Kidney (tissue), 14 donors: ENCODE measurements around the gene SORCS3. TPM values are rescaled to one million over a fixed set of nuclear protein-coding genes. Genes with fewer than 3 reads are reported as not detected.

Source experiments
- DNase-seq, 5 donors: peaks; one replicate each; pipeline ENCODE4 v3.0.0-alpha.2; 2013 to 2020
- FAIRE-seq: peaks from 2 replicates; lab custom pipeline; 2012; peaks lifted over from hg19 to GRCh38; lab: Jason Lieb, UNC
- H3K27ac ChIP-seq, 2 donors: one replicate each; pipeline ENCODE4 v1.7.0; 2013; ENCODE audit warnings: low read depth in 2 of 2, low read length in 2 of 2, inconsistent platforms in 1 of 2
- H3K27me3 ChIP-seq: one replicate; pipeline ENCODE4 v1.7.1; 2013; ENCODE audit warnings: low read length, inconsistent platforms; ENCODE audit not compliant: control insufficient read depth, insufficient read depth
- H3K36me3 ChIP-seq, 3 donors: one replicate each; pipeline versions ENCODE4 v1.7.0 to v1.7.1; 2013; ENCODE audit warnings: low read length in 3 of 3, control low read depth in 1 of 3, inconsistent platforms in 1 of 3; ENCODE audit not compliant: insufficient read depth in 3 of 3, control insufficient read depth in 2 of 3
- H3K4me1 ChIP-seq, 3 donors: one replicate each; pipeline versions ENCODE4 v1.7.0 to v1.7.1; 2013; ENCODE audit warnings: low read length in 3 of 3, inconsistent platforms in 1 of 3, low read depth in 1 of 3; ENCODE audit not compliant: control insufficient read depth in 2 of 3, insufficient read depth in 2 of 3
- H3K4me3 ChIP-seq, 3 donors: one replicate each; pipeline versions ENCODE4 v1.7.0 to v1.8.1; 2013; ENCODE audit warnings: low read length in 3 of 3, control low read depth in 1 of 3, inconsistent platforms in 1 of 3
- H3K9ac ChIP-seq, 3 donors: one replicate each; pipeline versions ENCODE4 v1.7.0 to v1.7.1; 2013; ENCODE audit warnings: low read length in 3 of 3, control low read depth in 1 of 3, inconsistent platforms in 1 of 3
- H3K9me3 ChIP-seq, 3 donors: one replicate each; pipeline versions ENCODE4 v1.7.0 to v1.7.1; 2013; ENCODE audit warnings: low read length in 3 of 3, control low read depth in 1 of 3, inconsistent platforms in 1 of 3; ENCODE audit not compliant: control insufficient read depth in 2 of 3, insufficient read depth in 1 of 3
- intact Hi-C: fragments of 100-400 bp; cut with DNase I; formaldehyde crosslinking; loops from one replicate; pipeline ENCODE4 v1.11.1; 2022
- polyA plus RNA-seq: library from polyadenylated mRNA; stranded (reverse); fragments of 350-450 nt; fragmentation: Illumina TruSeq; extraction: RNeasy Lipid Tissue Mini Kit (QIAGEN cat#74804); gene quantifications from one replicate; pipeline ENCODE4 v1.2.3, GENCODE V29; 2014; ENCODE audit warnings: low read depth, low replicate concordance; ENCODE audit not compliant: insufficient read depth
- total RNA-seq: library from RNA; stranded (reverse); fragmentation: NEBNext Ultra II Directional; extraction: Animal tissue kit (Norgen Biotek cat#: 25700); gene quantifications from one replicate; pipeline ENCODE4 v1.2.1, GENCODE V29; 2021
- TF ChIP-seq, protein P1 (sequence below): IDR thresholded peaks from 3 replicates; pipeline ENCODE4 v1.5.1; 2012; ENCODE audit warnings: mild to moderate bottlenecking, moderate library complexity, borderline replicate concordance; ENCODE audit not compliant: insufficient read depth; ENCODE audit errors: extremely low read depth
- donor health status: control.
- donor health status: control.
- donor health status: control.
- donor health status: control.
- donor health status: control.
- donor health status: DM: yes; HTN: yes; CAD: no.
- donor health status: Normal renal cell carcinoma (clear cell type).

The SORCS3 gene
- total and polyA plus RNA-seq, 2 donors from 2014 or later, result 0.52 to 1.1 TPM

DNA sequence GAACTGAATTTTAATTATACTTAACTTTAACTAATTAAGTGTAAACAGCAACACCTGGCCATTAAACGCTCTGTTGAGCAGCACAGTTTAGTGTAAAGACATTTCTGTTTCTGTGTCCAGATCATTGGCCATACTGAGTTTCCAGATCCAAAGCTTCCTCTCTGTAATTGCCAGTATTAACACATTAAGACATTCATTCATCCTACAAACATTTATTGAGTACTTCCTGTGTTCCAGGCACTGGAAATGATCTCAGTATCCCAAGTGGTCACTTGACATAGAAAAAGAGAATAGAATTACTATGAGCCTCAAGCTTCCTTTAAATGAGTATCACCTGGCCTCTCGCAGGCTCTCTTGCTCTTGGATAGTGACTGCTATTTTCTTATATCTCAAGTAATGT, 618.1 kb downstream of the SORCS3 start:
- no peak overlapping the region for H3K9ac ChIP-seq
- no peak for FAIRE-seq
- no peak overlapping the region for H3K27ac ChIP-seq
- DNase-seq, result peak in 1 of 5 donors; percentile 9
- TF ChIP-seq, protein P1, sequence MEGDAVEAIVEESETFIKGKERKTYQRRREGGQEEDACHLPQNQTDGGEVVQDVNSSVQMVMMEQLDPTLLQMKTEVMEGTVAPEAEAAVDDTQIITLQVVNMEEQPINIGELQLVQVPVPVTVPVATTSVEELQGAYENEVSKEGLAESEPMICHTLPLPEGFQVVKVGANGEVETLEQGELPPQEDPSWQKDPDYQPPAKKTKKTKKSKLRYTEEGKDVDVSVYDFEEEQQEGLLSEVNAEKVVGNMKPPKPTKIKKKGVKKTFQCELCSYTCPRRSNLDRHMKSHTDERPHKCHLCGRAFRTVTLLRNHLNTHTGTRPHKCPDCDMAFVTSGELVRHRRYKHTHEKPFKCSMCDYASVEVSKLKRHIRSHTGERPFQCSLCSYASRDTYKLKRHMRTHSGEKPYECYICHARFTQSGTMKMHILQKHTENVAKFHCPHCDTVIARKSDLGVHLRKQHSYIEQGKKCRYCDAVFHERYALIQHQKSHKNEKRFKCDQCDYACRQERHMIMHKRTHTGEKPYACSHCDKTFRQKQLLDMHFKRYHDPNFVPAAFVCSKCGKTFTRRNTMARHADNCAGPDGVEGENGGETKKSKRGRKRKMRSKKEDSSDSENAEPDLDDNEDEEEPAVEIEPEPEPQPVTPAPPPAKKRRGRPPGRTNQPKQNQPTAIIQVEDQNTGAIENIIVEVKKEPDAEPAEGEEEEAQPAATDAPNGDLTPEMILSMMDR, result no peak
- H3K27me3 ChIP-seq, result no peaks in the 10 kb centered on the region
- no peak overlapping the region for H3K4me3 ChIP-seq
- H3K4me1 ChIP-seq, result no peaks in the 10 kb centered on the region
- H3K9me3 ChIP-seq, result no peaks in the 10 kb centered on the region
- H3K36me3 ChIP-seq, result no peaks in the 10 kb centered on the region
- intact Hi-C loops, result no loop called here

DNA sequence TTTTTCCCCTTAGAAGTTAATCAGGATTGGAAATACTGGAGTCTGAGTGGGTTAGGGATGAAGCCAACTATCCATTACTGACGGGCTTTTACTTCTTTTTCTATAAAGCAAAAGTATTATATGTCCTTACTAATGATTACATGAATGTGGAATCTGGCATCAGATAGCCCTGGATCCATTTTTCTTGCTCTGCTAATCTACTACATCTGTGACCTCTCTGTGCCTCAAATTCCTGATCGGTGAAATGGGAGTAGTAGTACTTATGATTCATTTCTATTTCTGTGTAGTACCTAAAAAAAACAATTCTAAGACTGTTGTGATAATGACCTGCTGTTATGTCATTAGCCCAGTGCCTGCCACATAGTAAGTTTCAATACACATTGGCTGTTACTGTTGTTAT, 621.6 kb downstream of the SORCS3 start:
- H3K9me3 ChIP-seq, result no peaks in the 10 kb centered on the region
- no peak overlapping the region for H3K27ac ChIP-seq
- TF ChIP-seq, protein P1, result no peak
- H3K27me3 ChIP-seq, result no peaks in the 10 kb centered on the region
- FAIRE-seq, result no peak
- DNase-seq, result no peak
- no peak overlapping the region for H3K4me3 ChIP-seq
- no peak overlapping the region for H3K9ac ChIP-seq
- intact Hi-C loops, result no loop called here
- H3K36me3 ChIP-seq, result no peaks in the 10 kb centered on the region
- H3K4me1 ChIP-seq, result no peaks in the 10 kb centered on the region

GRCh38 chr10:105266966-105267539, 626.0 kb downstream of the SORCS3 start:
- H3K9me3 ChIP-seq, result no peaks in the 10 kb centered on the region
- H3K9ac ChIP-seq, result no peak overlapping the region
- H3K27me3 ChIP-seq, result no peaks in the 10 kb centered on the region
- H3K36me3 ChIP-seq, result no peaks in the 10 kb centered on the region
- H3K4me3 ChIP-seq, result no peak overlapping the region
- no peaks in the 10 kb centered on the region for H3K4me1 ChIP-seq
- no peak overlapping the region for H3K27ac ChIP-seq
- FAIRE-seq (no peak), DNase-seq (no peak)
- TF ChIP-seq, protein P1, result no peak
- intact Hi-C loops, result no loop called here

DNA sequence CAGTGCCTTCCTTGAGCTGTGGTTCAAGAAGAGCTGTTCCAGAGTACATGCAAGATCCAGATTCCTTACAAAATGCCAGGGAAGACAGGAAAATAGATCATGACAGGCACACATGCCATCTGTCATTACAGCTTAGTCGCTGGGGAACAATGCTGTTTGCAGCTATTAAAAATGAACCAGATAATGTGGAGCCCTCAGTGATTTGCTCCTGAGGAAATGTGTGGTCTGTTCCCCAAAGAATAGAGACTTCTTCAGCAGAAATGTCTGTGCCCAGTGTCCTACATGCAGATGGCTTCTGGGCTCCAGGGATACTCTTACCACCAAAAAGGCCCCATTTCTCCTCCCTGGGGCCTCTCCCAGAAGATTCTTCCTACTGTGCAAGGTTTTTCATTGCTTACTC, 627.9 kb downstream of the SORCS3 start:
- Histone ChIP-seq H3K9ac (no peak overlapping the region), H3K27ac (no peak overlapping the region), H3K27me3 (no peaks in the 10 kb centered on the region), H3K4me3 (no peak overlapping the region), H3K4me1 (no peaks in the 10 kb centered on the region), H3K36me3 (no peaks in the 10 kb centered on the region), H3K9me3 (no peaks in the 10 kb centered on the region)
- TF ChIP-seq, protein P1, result no peak
- FAIRE-seq (no peak), DNase-seq (no peak)
- intact Hi-C loops, result no loop called here
